WERI-Rb-1 (cell line): Measurements from ENCODE around the gene BRD3OS.

Source experiments
- DNase-seq: peaks from one replicate; pipeline ENCODE4 v3.0.0-alpha.2; 2020
- H3K27ac ChIP-seq: fragments of 250-450 bp; sonication (Bioruptor Pico); 2 replicates; pipeline ENCODE4 v1.5.1; 2020; ENCODE audit warnings: mild to moderate bottlenecking, moderate library complexity
- H3K27me3 ChIP-seq: fragments of 250-450 bp; sonication (Bioruptor Pico); 2 replicates; pipeline ENCODE4 v1.5.1; 2021; ENCODE audit warnings: mild to moderate bottlenecking, low read depth, moderate library complexity; ENCODE audit not compliant: insufficient read depth, severe bottlenecking
- H3K36me3 ChIP-seq: fragments of 250-450 bp; sonication (Bioruptor Pico); 2 replicates; pipeline ENCODE4 v1.5.1; 2020; ENCODE audit warnings: mild to moderate bottlenecking, moderate library complexity
- H3K4me3 ChIP-seq: 2 replicates; pipeline ENCODE4 v1.5.1; 2011; ENCODE audit warnings: low read depth, mild to moderate bottlenecking, control low read depth, low read length
- H3K9me3 ChIP-seq: fragments of 250-450 bp; sonication (Bioruptor Pico); 2 replicates; pipeline ENCODE4 v1.5.1; 2021; ENCODE audit warnings: mild to moderate bottlenecking, moderate library complexity; ENCODE audit not compliant: severe bottlenecking
- TF ChIP-seq, protein P1 (sequence below): IDR thresholded peaks from 2 replicates; pipeline ENCODE4 v1.5.1; 2011; ENCODE audit warnings: low read depth, mild to moderate bottlenecking, control low read depth, inconsistent platforms, low read length

BRD3OS gene

DNA sequence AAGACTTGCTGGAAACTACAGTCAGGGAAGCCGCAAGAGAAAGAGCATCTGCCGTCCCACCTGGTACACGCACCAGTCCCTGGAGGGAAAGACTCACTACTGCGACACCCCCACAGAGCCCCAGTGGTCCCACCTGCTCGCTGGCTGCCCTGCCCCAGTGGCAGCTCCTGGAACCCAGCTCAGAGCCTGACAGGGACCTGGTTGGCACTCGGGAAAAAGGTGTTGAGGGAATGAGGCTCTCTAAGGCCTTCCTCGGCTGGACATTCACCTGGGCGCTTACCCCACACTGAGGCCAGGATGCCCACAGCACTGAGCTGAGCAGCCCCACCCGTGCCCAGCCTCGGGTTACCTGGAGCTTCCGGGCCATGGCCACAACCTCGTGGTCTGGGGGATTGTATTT lies 19.7 kb downstream of the BRD3OS start:
- no peak for DNase-seq
- TF ChIP-seq, protein P1, sequence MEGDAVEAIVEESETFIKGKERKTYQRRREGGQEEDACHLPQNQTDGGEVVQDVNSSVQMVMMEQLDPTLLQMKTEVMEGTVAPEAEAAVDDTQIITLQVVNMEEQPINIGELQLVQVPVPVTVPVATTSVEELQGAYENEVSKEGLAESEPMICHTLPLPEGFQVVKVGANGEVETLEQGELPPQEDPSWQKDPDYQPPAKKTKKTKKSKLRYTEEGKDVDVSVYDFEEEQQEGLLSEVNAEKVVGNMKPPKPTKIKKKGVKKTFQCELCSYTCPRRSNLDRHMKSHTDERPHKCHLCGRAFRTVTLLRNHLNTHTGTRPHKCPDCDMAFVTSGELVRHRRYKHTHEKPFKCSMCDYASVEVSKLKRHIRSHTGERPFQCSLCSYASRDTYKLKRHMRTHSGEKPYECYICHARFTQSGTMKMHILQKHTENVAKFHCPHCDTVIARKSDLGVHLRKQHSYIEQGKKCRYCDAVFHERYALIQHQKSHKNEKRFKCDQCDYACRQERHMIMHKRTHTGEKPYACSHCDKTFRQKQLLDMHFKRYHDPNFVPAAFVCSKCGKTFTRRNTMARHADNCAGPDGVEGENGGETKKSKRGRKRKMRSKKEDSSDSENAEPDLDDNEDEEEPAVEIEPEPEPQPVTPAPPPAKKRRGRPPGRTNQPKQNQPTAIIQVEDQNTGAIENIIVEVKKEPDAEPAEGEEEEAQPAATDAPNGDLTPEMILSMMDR, result no peak
- Histone ChIP-seq H3K27me3 (no peaks in the 10 kb centered on the region), H3K36me3 (peaks cover 95% of the 10 kb centered on the region), H3K27ac (no peak overlapping the region), H3K9me3 (no peaks in the 10 kb centered on the region), H3K4me3 (no peak overlapping the region)

DNA sequence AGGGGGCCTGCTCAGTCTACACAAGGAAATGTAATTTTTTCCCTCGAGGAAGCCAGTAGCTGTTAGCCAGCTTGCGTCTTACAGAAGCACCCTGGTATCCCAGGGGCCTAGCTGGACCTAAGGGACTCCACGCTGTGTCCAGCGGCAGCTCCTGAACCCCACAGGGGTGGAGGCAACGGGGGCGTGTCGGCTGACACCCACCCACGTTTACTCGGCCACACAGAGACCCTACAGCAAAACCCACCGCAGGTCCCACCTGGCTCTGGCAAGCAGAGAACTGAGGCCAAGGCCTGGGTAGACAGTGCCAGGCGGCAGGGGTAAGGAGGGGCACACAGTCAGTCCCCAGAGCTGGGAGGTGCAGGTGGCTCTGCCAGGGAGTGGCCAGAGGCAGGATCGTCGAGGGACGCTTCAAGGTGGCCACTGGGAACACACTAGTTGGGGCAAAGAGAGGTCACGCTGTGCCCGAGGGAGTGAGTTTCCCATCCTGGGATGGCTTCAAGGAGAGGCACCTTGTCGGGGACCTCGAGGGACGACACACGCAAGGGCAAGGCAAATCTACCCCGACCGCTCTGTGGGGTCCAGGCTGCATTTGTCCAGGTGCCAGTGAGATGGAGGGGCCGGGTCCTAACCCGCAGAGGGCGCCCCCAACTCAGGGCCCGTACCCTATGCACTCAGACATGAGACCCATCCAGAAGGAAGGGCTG lies 20.7 kb downstream of the BRD3OS start:
- no peak for DNase-seq
- no peaks in the 10 kb centered on the region for H3K9me3 ChIP-seq
- TF ChIP-seq, protein P1, result no peak
- peaks cover 95% of the 10 kb centered on the region for H3K36me3 ChIP-seq
- H3K27ac ChIP-seq, result no peak overlapping the region
- H3K27me3 ChIP-seq, result no peaks in the 10 kb centered on the region
- no peak overlapping the region for H3K4me3 ChIP-seq

DNA sequence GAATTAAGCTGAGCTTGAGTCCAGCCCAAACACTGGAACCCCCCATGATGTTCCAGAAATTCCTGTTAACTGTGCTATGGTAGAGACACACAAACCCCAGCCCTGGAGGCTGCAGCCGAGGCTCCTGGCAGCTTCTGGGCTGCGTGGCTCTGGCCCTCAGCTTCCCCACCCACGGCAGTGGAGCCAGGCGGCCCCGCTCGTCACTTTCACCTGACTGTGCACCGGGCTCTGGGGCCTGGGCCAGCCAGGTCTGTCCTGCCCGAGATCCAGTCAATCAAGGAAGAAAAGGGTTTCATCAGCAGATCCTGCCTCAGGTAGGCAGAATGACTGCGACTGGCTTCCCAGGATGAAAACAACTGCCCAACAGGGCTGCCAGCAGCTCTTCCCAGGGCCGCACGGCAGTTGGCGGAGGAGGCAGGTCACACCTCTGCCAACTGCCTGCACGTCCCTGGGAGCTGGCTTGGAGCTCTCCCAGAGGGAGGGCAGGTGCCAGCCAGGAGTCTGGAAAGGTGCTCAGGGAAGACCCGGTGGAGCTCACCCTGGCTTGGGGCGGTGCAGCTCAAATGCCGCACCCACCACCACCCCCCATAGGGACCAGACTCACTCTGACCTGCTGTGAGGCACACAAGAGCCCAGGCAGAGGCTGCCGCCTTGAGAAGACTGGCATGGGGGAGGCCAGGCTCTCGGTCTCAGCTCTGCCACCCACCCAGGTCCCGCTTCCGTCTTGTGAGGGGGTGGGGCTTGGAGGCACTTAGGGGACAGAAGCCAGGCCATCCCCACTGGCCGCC lies 21.8 kb downstream of the BRD3OS start:
- no peaks in the 10 kb centered on the region for H3K27me3 ChIP-seq
- TF ChIP-seq, protein P1, result no peak
- DNase-seq, result no peak
- no peak overlapping the region for H3K4me3 ChIP-seq
- no peak overlapping the region for H3K27ac ChIP-seq
- H3K36me3 ChIP-seq, result peaks cover 96% of the 10 kb centered on the region
- H3K9me3 ChIP-seq, result no peaks in the 10 kb centered on the region

DNA sequence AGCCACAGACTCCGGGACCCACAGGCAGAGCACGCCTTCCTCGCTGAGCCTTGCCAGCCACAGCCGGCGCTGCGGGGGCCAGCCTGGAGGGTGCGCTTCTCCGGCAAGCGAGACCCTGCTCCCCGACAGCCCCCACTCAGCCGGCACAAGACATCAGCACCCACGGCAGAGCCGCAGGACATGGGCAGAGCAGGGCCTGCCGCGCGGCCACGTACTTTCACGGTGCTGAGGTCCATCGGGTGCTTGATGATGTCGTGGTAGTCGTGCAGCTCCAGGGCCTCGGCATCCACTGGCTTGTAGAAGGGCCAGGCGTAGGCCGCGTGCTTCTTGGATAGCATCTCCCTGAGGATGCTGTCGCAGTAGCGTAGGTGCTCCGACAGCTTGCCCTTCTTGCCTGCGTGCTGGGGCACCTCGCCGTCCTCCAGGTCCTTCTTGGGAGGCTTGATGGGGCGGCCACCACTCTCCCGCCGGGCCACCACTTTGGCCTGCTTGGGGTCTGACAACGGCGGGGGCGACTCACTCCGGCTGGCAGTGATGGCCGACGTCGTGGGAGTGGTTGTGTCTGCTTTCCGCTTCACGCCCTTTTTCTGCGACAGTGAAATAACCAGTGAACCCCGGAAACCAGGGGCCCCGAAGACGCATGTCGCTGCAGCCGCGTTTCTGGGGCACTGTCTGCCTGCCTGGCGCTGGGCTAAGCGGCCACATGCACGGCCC lies 22.7 kb downstream of the BRD3OS start:
- Histone ChIP-seq H3K4me3 (no peak overlapping the region), H3K9me3 (no peaks in the 10 kb centered on the region), H3K27me3 (no peaks in the 10 kb centered on the region), H3K36me3 (peaks cover 98% of the 10 kb centered on the region), H3K27ac (no peak overlapping the region)
- no peak for DNase-seq
- TF ChIP-seq, protein P1, result no peak

DNA sequence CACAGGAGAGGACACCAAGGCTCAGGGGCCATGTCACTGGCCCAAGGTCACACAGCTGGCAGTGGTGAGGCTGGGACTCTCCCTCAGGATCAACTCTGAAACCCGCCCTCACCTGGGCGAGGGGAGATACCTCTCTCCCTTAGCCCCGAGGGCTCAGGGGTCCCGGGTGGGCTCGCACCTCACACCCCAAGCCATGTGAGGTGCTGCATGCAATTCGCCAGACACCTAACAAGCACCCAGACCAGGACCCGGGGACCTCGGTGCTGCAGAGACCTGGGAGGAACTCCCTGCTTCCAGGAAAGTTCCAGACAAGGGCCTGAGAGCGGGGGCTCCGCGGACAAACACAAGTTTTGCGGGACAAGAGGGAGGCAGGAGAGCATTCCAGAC lies 23.3 kb downstream of the BRD3OS start:
- TF ChIP-seq, protein P1, result no peak
- no peaks in the 10 kb centered on the region for H3K27me3 ChIP-seq
- H3K36me3 ChIP-seq, result peaks cover 98% of the 10 kb centered on the region
- H3K9me3 ChIP-seq, result no peaks in the 10 kb centered on the region
- no peak for DNase-seq
- no peak overlapping the region for H3K27ac ChIP-seq
- no peak overlapping the region for H3K4me3 ChIP-seq
